ENCODE results near the gene AGAP1.

AGAP1 gene

GRCh38 chr2:235709969-235710879, 216.4 kb downstream of the AGAP1 start:
- no peaks in the 10 kb centered on the region for H3K9me3 Mint-ChIP-seq
- peak overlapping the region in 1 of 2 donors; percentile 63 for H3K27ac Mint-ChIP-seq
- no peaks in the 10 kb centered on the region for H3K4me1 Mint-ChIP-seq
- DNase-seq (no peak), ATAC-seq (no peak)
- no peaks in the 10 kb centered on the region for H3K27me3 Mint-ChIP-seq
- H3K4me3 Mint-ChIP-seq = no peak overlapping the region

GRCh38 chr2:235710933-235711332, 217.1 kb downstream of the AGAP1 start:
- H3K4me3 Mint-ChIP-seq = no peak overlapping the region
- no peaks in the 10 kb centered on the region for H3K4me1 Mint-ChIP-seq
- ATAC-seq = no peak
- H3K27me3 Mint-ChIP-seq = no peaks in the 10 kb centered on the region
- no peak for DNase-seq
- H3K27ac Mint-ChIP-seq = no peak overlapping the region
- no peaks in the 10 kb centered on the region for H3K9me3 Mint-ChIP-seq

DNA sequence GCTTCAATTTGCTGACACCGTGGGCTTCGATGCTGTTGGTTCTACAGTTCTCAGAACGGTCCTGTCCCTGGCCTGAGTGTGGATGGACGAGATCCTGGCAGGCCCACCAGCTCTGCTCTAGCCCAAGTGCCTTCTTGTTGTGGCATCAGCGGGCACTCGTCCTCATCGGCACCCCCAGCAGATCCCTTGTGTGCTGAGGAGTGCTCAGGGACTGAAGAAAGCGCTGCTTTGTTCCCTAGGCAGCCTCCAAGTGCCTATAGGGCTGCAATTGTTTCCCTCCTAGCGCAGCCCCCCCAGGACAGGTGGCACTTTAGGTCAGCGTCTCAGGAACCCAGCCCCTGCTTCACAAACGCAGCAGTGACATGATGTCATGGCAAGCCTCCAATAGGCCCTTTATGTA, 217.7 kb downstream of the AGAP1 start:
- ATAC-seq (no peak), DNase-seq (no peak)
- no peaks in the 10 kb centered on the region for H3K4me1 Mint-ChIP-seq
- H3K27ac Mint-ChIP-seq = no peak overlapping the region
- no peaks in the 10 kb centered on the region for H3K27me3 Mint-ChIP-seq
- no peaks in the 10 kb centered on the region for H3K9me3 Mint-ChIP-seq
- H3K4me3 Mint-ChIP-seq = no peak overlapping the region

DNA sequence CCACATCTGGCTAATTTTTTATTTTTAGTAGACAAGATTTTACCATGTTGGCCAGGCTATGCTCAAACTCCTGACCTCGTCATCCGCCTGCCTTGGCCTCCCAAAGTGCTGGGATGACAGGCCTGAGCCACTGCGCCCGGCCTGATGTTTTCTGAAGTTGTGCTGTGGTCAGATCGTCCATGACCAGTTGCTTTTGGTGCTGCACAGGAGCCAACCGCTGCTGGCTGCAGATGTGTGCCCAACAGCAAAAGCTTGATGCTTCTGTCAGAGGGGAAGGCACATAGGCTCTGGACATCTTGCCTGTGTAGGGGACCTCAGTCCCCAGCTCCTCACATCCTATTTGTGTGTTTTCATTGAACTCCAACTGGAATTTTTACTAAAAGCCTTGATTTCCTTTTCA, 218.3 kb downstream of the AGAP1 start:
- Mint-ChIP-seq H3K27ac (no peak overlapping the region), H3K4me1 (no peaks in the 10 kb centered on the region), H3K4me3 (no peak overlapping the region), H3K27me3 (no peaks in the 10 kb centered on the region), H3K9me3 (no peaks in the 10 kb centered on the region)
- ATAC-seq (no peak), DNase-seq (no peak)

GRCh38 chr2:235713189-235713588, 219.3 kb downstream of the AGAP1 start:
- Mint-ChIP-seq H3K27me3 (no peaks in the 10 kb centered on the region), H3K27ac (no peak overlapping the region), H3K9me3 (no peaks in the 10 kb centered on the region), H3K4me1 (no peaks in the 10 kb centered on the region), H3K4me3 (no peak overlapping the region)
- ATAC-seq (no peak), DNase-seq (no peak)

DNA sequence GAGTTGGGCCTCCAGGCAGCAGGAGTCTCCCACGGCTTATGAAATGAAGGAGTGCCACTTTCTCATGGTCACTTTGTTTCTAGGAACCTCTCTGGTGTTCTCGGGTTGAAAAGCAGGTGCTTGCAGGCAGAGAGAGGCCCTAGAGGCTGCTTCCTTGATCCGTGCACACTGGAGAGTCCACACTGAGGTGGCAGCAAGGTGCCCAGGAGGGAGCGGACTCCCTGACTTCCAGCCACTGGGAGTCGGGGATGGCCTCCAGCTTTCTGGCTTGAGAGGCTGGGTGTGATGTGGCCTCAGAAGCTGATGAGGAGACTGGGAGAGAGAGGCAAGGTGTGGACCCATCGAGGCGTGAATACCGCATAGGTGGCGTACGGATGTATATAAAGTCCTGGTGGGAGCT, 221.8 kb downstream of the AGAP1 start:
- no peaks in the 10 kb centered on the region for H3K4me1 Mint-ChIP-seq
- peak overlapping the region in 1 of 2 donors; percentile 4 for H3K27ac Mint-ChIP-seq
- H3K4me3 Mint-ChIP-seq = no peak overlapping the region
- ATAC-seq = no peak
- no peaks in the 10 kb centered on the region for H3K27me3 Mint-ChIP-seq
- no peaks in the 10 kb centered on the region for H3K9me3 Mint-ChIP-seq
- DNase-seq = no peak

DNA sequence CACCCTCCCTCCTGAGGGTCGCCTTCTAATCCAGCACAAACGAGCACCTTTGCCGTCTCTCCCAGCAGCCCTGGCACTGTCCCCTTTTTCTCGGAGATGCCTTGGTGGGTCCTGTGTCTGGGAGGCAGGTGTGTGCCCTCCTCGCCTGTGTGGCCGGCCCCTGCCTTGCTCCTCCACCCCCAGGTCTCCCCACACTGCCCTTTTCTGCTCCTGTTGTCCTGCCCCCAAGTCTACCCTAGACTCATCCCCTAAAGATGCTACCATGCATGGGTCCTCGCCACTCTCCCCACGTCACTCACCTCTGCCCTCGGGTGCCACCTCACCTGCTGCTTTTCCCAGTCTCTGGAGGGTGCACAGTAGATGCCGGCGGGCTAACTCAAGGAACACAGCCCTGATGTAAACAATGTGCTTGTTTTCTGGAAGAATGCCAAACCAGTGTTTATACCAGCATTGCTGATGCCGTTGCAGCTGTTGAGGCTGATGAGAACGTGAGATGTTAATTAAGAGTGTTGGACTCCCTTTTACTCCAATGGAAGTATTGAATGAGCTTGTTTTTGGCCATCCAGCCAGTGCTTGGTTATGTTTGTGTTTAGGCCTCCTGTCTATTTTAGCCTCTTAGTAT, 223.1 kb downstream of the AGAP1 start:
- DNase-seq = no peak
- Mint-ChIP-seq H3K27me3 (no peaks in the 10 kb centered on the region), H3K9me3 (no peaks in the 10 kb centered on the region), H3K4me1 (no peaks in the 10 kb centered on the region), H3K27ac (no peak overlapping the region), H3K4me3 (no peak overlapping the region)
- ATAC-seq = no peak

DNA sequence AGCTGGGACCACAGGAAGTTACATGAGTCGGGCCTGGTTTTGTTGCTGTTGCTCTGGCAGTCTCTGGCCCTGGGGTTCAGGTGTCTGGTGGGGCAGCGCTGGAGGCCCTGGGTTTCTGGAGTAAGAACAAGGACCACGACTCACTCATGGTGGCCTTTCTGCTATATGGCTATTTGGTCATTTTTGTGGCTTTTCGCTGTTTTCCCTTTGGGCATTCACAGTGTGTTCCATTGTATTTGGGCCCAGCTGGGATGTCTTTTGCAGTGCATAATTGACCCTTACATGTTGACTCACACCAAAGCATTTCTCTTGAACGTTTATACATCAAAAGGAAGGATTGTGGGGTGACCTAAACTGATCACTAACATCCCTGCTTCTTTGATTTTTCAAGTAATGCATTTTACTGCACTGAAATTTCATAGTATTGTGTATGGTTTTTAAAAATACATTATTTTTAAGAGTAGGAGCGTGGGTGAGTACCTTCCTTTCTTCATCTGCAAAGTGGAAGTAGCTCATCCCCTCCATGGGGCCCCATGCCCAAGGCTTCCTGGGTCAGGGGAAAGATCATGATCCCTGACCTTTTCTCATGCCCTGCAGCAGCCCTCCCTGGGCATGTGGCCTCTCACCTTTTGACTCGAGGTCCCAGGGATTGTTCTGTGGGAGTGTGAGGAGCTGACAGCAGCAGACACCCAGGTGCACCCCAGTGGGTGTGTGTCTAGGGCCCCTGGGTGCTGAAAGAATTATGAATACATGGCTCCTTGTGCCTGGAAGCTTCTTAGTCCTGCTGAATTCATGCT, 225.5 kb downstream of the AGAP1 start:
- ATAC-seq = no peak
- H3K4me3 Mint-ChIP-seq = no peak overlapping the region
- H3K9me3 Mint-ChIP-seq = no peaks in the 10 kb centered on the region
- no peaks in the 10 kb centered on the region for H3K4me1 Mint-ChIP-seq
- no peak overlapping the region for H3K27ac Mint-ChIP-seq
- no peak for DNase-seq
- no peaks in the 10 kb centered on the region for H3K27me3 Mint-ChIP-seq

DNA sequence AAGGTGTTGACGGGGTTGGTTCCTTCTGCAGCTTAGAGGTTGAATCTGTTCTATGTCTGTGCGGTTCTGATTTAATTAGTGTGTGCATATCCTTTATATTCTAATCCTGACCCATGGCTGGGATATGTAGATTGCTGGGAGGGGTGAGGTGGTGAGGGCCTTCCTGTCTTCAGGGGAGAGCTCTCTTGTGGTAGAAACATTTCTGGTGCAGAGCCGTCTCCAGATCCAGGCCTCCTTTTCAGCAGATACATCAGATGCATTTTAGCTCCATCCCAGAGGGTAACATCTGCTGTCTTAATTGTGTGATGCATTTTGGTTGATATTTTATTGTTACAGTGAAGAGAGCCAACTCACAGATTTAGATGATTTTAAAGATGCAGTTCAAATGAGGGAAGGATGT, 227.8 kb downstream of the AGAP1 start:
- Mint-ChIP-seq H3K9me3 (no peaks in the 10 kb centered on the region), H3K4me3 (no peak overlapping the region), H3K27ac (no peak overlapping the region), H3K27me3 (no peaks in the 10 kb centered on the region), H3K4me1 (no peaks in the 10 kb centered on the region)
- ATAC-seq (no peak), DNase-seq (no peak)

DNA sequence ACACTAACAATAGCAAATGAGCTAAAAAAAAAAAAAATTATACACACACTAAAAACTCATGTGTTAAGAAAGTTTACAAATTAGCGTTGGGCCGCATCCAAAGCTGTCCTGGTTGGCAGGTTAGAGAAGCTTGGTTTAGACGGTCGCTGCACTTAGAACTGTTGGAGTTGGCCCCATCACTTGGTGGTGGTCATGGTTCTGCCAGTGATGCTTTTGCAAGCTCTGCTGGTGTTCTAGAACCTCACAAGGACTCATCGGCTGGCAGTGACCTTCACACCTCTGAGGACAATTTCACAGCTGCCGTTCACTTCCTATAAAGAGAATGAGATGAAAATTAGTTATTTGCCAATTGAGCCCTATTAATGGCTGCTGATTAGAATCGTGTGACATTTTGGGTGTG, 229.0 kb downstream of the AGAP1 start:
- H3K27me3 Mint-ChIP-seq = no peaks in the 10 kb centered on the region

GRCh38 chr2:235723371-235723770, 229.5 kb downstream of the AGAP1 start:
- Mint-ChIP-seq H3K4me1 (no peaks in the 10 kb centered on the region), H3K27ac (no peak overlapping the region), H3K27me3 (no peaks in the 10 kb centered on the region), H3K9me3 (no peaks in the 10 kb centered on the region), H3K4me3 (no peak overlapping the region)
- DNase-seq = no peak
- no peak for ATAC-seq

More for the DNA sequence above, 229.0 kb downstream of the AGAP1 start:
- Mint-ChIP-seq H3K4me3 (no peak overlapping the region), H3K9me3 (no peaks in the 10 kb centered on the region), H3K27ac (no peak overlapping the region), H3K4me1 (no peaks in the 10 kb centered on the region)
- ATAC-seq = no peak
- no peak for DNase-seq

- H3K27ac Mint-ChIP-seq = no peak overlapping the region
- DNase-seq (no peak), ATAC-seq (no peak)
- no peak overlapping the region for H3K4me3 Mint-ChIP-seq
- H3K9me3 Mint-ChIP-seq = no peaks in the 10 kb centered on the region
- no peaks in the 10 kb centered on the region for H3K27me3 Mint-ChIP-seq
- H3K4me1 Mint-ChIP-seq = no peaks in the 10 kb centered on the region
Observed at GRCh38 chr2:235723811-235724465, 230.1 kb downstream of the AGAP1 start.

GRCh38 chr2:235725016-235725489, 231.2 kb downstream of the AGAP1 start:
- Mint-ChIP-seq H3K27me3 (no peaks in the 10 kb centered on the region), H3K4me1 (no peaks in the 10 kb centered on the region), H3K27ac (no peak overlapping the region), H3K4me3 (no peak overlapping the region), H3K9me3 (no peaks in the 10 kb centered on the region)
- ATAC-seq = no peak
- no peak for DNase-seq

DNA sequence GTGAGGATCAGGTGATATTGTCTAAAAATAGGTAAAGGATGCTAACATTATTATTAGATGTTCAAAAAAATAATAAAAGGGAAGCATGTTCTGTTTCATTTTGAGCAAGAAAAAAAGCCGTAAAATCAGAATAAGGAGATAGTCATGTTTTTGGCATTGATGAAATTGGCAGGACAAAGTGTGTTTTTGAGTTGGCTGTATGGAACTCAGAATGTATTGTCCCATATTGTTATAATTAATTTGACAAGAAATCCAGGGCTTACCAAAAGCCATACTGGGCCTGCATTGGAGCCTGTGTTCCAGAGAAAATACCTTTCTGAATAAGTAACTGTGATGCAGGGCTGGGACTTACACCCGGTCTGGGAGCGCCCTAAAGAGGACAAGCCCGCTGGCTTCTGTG, 232.0 kb downstream of the AGAP1 start:
- H3K27me3 Mint-ChIP-seq = peaks cover under 1% of the 10 kb centered on the region
- DNase-seq = no peak
- no peaks in the 10 kb centered on the region for H3K9me3 Mint-ChIP-seq
- H3K4me3 Mint-ChIP-seq = no peak overlapping the region
- no peaks in the 10 kb centered on the region for H3K4me1 Mint-ChIP-seq
- ATAC-seq = no peak
- no peak overlapping the region for H3K27ac Mint-ChIP-seq

DNA sequence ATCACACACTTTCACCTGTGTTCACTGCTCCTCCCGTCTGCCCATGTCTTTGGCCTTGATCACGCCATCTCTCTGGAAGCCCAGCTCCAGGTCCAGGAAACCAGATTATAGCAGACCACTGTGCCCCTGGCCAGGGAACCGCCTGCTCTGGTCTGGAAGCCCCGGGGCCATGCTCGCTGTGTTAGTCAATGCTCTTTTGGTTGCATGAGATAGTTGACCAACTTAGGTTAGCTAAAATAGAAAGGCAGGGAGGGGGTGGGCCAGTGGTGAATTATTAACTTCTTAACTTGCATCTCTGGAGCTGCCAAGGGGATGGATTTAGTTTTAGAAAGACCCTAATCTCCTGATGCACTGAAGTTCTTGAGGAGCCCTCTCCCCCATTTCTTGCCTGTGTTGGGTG, 232.7 kb downstream of the AGAP1 start:
- peaks cover 7% of the 10 kb centered on the region for H3K27me3 Mint-ChIP-seq
- H3K27ac Mint-ChIP-seq = no peak overlapping the region
- no peaks in the 10 kb centered on the region for H3K9me3 Mint-ChIP-seq
- no peak overlapping the region for H3K4me3 Mint-ChIP-seq
- no peak for DNase-seq
- no peaks in the 10 kb centered on the region for H3K4me1 Mint-ChIP-seq
- no peak for ATAC-seq
